GM18498 (cell line): Measurements from ENCODE around the gene PEAK3.
"Not testable (repeated sequence)": the region's sequence is repeated elsewhere in the genome, so short reads cannot be mapped to it uniquely, and the experiment has no call there.

Source experiments
- ATAC-seq: cut with Tn5 transposase; IDR thresholded peaks from one replicate; pipeline ENCODE4 v1.9.1; 2021; ENCODE audit warnings: mild to moderate bottlenecking, moderate library complexity; ENCODE audit not compliant: unreplicated experiment

PEAK3 gene

DNA sequence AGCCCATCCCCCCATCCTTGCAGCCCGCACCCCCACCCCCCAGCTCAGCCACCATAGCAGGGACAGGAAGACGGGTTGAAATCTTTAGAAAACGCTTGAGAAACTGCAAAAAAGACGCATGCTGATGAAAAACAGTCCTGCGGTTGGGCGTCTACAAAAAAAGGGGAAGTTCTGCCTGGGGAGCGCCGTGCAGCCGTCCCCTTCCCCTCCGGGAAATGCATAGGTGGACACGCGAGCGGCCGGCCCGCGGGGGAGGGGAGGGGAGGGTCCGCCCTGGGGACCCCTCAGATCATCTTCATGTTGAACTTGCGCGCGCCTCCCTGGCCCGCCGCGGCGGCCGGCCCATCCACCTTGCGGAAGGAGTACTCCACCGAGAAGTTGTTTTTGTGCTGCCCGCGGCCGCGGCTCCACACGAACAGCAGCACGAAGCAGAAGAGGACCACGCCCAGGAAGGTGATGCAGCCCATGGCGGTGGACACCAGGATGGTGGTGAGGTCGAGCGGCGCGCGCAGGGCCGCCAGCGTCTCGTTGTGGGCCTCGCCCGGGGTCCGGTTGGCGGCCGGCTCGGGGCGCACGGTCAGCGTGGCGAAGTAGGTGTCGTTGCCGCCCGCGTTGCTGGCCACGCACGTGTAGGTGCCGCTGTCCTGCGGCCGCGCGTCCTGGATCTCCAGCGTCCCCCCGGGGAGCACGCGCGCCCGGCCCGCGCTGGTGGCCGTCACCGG, 7.9 kb upstream of the PEAK3 start:
- peak; percentile 39 for ATAC-seq

DNA sequence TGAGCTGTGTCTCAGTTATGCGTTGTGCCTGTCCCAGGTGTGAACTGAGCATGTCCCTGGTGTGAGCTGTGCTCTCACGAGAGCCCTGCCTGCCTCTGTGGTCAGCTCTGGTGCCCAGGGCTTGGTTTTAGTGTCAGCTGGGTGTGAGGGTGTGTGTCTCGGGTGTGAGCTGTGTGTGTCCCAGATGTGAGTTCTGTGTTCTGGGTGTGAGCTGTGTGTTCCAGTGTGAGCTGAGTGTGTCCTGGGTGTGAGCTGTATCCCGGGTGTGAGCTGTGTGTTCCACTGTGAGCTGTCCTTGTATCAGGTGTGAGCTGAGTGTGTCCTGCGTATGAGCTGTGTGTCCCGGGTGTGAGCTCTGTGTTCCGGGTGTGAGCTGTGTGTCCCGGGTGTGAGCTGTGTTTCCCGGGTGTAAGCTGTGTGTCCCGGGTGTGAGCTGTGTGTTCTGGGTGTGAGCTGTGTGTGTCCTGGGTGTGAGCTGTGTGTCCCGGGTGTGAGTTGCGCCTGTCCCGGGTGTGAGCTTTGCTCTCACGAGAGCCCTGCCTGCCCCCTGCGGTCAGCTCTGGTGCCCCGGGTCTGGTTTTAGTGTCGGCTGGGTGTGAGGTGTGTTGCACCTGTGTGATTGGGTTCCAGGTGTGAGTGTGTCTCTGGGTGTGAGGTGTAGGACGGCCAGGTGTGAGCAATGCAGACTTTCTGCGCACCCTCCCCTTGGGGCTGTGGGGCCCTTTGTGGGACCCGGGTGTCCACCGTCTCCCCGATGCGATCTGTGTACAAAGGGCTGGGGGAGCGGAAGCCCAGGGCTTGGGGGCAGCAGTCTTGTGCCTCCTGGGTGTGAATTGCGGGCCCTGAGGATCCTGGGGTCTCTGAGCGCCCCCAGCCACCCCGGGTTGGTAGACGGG, 7.1 kb upstream of the PEAK3 start:
- ATAC-seq, result peak; percentile 16

DNA sequence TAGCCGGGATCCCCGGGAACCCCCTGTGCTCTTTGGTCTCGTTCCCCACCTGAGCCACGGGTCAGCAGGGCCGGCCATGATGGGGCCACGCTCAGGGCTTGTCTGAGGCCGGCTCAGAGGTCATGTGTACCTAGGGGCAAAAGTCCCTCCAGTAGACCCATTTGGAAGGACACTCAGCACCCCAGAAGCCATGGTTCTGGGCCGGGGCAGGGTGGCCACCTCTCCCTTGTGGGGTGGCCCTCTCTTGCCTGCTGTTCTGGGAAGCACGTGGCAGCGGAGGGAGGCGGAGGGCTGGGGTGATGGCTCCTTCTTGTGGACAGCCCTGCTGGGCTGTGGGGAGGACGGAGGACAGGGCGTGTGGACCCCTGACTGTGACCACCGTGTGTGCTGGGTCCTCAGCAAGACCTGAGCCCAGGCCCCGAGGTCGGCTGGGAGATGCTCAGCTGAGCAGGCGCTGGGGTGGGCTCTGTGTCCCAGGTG, 6.4 kb upstream of the PEAK3 start:
- no peak for ATAC-seq

DNA sequence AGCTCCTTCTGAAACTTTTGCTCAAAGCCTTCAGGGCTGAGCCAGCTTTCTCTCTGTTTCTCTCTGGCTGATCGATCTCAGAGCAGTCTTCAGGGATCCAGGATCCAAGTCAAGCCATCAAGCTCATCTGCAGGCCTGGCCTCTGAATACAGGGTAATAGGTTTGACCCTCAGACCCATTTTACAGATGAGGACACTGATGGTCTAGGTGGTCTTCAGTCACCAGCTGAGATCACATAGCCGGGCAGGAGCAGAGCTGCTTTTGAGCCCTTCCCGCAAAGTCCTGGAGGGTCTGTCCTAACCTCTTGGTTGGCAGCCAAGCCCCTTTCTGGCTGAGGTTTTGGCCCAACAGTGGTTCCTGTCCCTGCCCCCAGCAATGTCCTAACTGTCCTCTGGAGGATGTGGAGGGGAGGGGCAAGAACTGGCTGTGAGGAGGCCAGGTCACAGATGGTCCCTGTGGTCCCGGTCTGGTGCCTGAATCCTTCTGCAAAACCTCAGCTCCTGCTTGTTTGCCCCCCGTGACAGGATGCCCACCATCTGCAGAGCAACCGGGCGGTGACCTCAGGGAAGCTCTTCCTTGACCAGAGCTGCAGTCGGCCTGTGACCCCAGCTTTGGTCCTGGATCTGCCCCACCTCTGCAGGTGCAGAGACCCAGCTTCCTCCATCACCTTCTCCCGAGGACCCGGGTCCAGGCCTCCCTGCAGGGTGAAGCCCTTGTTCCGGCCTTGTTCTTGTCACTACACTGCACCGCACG, 5.8 kb upstream of the PEAK3 start:
- no peak for ATAC-seq

DNA sequence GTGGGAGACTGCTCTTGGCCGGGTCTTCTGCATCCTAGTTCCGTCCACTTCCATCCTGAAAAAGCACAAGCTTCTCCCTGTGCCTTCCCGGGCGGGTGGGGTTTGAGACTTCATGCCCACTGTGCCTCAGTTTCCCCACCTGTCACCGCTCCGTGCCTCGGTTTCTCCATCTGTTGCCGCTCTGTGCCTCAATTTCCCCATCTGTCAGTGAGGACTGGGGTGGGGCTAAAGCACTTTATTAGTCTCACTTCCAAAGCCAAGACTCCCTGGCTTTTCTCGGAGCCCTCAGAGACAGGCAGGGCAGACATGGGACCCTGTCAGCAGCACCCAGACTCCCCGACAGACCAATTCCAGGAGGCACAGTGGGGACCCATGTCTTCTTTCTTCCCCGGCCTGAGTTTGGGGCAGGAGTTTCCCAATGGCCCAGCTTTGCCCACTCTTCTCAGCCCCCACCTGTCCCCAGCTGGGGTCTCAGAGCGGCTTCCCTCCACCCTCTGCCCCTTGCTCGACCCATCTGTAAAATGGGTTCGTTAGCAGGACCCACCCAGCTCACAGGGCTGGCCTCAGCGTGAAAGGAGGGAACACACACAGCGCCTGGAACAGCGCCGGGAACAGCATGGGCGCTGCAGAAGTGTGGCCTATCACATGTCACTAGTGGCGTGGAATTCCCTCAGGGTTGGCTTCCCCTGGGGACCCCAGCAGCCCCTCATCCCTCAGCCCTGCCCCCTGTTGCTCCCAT, 4.6 kb upstream of the PEAK3 start:
- ATAC-seq, result no peak

DNA sequence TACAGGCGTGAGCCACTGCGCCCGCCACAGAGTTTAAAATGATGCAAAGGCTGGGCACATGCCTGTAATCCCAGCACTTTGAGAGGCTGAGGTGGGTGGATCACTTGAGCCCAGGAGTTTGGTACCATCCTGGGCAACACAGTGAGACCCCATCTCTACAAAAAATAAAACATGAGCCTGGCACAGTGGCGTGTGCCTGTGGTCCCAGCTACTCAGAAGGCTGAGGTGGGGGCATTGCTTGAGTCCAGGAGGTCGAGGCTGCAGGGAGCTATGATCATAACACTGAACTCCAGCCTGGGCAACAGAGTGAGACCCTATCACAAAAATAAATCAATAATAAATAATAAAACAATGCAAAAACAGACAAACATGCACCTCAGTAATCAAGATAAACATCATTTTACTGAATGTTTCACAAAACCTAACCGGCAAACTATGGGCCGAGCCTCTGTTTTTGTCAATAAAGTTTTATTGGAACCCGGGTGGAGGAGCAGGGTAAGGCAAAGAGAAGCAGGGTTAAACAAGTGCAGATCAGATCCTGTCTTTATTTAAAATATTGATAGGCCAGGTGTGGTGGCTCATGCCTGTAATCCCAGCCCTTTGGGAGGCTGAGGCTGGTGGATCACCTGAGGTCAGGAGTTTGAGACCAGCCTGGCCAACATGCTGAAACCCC, 2.0 kb upstream of the PEAK3 start:
- no peak for ATAC-seq

DNA sequence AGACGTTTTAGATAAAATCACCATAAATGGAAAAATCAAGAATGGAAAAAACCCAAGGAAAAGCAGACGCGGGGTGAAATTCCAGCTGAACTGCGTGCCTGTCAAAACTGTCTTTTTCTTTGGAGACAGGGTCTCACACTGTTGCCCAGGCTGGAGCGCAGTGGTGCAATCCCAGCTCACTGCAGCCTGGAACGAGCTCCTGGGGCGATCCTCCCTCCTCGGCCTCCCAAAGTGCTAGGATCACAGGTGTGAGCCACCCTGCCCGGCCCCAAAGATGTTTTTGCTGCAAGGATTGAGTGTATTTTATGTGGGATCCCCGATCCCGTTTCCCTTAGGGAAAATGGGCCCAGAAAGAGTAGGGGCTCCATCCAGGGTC, 875 bp upstream of the PEAK3 start:
- no peak for ATAC-seq

DNA sequence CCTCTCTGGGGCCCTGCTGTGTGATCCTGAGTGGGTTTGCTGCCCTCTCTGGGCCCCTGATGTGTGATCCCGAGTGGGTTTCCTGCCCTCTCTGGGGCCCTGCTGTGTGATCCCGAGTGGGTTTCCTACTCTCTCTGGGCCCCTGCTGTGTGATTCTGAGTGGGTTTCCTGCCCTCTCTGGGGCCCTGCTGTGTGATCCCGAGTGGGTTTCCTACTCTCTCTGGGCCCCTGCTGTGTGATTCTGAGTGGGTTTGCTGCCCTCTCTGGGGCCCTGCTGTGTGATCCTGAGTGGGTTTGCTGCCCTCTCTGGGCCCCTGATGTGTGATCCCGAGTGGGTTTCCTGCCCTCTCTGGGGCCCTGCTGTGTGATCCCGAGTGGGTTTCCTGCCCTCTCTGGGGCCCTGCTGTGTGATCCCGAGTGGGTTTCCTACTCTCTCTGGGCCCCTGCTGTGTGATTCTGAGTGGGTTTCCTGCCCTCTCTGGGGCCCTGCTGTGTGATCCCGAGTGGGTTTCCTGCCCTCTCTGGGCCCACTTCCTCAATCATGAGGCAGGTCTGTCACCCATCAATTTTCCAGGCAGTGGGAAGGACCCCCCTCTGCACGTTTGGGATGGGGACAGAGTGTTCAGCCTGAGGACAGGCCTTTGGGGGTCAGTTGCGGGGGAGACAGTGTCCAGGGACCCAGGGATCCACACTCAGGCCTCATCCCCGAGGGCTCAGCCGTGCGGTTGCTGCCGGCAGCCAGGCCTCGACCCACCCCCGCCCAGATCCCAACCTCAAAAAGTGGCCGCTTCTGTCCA, 512 bp downstream of the PEAK3 start:
- not testable (repeated sequence) for ATAC-seq

DNA sequence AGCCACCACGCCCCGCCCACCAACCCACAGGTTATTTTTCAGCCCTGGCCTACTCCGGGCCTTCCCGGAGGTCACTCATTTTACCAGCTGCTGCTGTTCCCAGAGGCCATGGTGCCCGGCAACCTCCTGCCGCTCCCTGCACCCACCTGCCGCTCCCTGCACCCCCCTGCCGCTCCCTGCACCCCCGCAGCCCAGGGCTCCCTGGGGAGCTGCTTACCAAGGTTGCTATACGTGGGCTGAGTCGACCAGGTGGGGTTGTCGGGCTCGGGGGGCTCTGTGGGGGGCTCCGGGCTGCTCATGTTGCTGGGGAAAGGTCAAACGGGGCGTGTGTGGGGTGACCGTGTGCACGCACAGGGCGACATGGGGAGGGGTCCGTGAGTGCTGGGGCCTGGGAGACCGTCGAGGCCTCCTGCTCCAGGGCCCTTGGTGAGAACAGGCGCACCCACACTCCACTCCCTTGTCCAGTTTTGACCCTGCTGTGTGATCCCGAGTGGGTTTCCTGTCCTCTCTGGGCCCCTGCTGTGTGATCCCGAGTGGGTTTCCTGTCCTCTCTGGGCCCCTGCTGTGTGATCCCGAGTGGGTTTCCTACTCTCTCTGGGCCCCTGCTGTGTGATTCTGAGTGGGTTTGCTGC, 1.2 kb downstream of the PEAK3 start:
- ATAC-seq, result no peak

DNA sequence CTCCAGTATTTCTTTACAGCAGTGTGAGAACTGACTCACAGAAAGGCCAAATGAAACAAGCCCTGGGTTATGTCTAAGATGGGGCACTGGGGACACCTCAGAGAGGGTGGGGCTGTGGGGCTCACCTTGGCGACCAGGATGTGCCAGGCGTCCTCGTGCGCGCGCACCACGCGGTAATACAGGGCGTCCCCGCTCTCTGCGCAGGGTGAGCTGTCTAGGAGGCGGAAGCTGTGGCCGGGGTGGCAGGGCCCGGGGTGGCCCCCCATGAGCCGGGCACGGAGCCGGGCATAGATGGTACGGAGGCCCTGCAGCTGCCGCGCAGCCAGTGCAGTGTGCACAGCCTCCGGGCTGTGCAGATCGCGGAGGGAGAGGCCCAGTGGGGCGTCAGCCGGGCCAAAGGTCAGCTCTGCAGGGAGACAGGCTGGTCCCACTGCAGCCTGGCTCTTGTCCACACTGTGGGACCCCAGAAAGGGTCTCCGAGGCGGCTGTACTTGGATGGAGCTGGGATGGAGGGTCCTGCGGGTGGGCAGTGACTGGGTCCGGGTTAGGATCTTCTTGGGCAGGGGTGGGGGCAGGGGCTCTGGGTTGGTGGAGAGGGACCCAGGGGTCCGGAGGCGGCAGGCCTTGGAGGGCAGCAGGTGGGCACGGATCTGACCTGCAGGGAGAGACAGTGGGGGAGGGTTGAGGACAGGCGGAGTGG, 3.4 kb downstream of the PEAK3 start:
- ATAC-seq, result no peak

DNA sequence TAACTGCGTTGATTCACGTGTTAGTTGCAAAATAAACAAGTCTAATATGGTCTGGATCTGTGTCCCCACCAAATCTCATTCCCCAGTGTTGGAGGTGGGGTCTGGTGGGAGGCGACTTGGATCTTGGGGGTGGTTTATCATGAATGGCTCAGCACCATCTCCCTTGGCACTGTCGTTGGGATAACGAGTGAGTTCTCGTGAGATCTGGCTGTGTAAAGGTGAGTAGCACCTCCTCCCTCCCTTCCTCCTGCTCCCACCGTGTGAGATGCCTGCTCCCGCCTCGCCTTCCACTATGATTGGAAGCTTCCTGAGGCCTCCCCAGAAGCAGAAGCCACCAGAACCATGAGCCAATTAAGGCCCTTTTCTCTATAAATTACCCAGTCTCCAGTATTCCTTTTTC, 4.8 kb downstream of the PEAK3 start:
- no peak for ATAC-seq

DNA sequence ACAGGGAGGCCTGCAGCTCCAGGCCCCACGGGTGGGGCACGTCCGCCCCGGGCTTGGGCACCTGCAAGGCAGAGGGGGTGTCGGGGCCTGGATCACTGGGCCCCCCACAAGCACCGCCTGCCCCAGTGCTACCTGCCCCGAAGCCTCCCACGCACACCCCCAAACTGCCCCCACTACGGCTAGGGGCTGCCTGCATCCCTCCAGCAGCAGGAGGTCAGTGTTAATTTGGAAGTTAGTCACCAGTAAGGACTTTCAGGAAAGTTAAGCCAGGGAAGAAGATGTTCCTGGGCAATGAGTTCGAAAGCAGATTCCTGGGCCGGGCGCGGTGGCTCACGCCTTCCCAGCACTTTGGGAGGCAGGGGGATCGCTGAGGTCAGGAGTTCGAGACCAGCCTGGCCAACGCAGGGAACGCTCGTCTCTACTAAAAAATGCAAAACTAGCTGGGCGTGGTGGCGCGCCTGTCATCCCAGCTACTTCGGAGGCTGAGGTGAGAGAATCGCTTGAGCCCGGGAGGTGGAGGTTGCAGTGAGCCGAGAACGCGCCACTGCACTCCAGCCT, 5.5 kb downstream of the PEAK3 start:
- ATAC-seq, result no peak

DNA sequence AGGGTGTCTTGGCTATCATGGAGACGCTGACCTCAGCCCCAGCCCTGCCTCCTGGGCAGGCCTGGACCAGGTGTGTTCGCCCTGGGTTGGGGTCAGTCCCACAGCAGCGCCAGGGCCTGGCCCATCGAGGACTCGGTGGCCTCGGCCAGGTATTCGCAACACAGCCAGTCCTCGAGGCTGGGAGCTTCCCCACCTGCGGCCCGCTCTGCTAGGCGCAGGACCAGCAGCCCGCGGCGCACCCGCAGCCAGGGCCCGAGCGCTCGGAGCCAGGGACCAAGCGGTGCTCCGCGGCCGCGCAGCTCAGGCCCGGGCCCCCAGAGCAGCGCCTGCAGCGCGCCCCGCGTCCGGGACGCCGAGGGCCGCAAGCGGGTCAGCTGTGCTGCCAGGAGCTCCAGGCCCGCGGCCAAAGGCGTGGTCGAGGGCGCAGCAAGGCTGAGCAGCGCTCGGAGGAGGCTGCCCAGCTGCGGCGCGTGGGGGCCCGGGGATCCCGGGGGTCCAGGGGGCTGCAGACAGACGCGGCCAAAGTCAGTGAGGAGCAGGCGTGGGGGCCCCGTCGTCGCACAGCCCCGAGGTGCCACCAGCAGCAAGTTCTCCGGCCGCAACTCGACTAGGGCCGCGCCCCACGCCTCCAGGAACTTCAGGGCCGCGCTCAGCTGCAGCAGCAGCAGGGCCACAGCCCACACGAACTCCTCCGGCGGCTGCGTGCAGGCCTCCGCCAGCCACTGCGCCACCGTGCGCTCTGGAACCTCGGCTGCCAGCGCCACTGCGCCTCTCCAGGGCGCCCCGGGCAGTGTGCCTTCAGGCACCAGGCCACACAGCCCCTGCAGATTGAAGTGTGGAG, 6.2 kb downstream of the PEAK3 start:
- ATAC-seq, result no peak

DNA sequence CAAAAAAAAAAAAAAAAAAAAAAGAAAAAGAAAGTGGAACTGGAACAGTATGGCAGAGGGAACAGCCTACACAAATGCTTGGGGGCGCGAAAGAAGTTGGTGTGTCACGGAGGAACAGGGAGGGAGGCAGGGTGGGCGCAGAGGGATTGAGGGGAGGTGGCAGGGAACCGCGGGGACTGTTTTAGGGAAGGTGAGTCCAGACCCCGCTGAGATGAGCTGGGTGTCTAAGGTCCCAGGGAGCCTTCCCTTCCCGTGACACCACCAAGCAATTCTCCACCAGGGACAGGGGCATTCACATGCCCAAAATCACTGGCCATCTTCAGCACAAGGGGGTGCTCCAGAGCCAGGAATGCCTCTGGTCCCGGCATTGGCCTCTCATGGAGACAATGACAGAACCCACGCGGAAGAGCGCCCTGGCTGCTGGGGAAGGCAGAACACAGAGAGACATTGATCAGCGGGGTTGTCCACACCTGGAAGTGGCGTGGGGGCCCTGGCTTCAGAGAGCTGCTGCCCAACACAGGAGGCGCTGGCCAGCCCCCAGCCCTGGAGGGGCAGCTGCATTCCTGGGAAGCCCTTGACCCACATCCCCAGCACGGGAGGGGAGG, 6.9 kb downstream of the PEAK3 start:
- no peak for ATAC-seq

DNA sequence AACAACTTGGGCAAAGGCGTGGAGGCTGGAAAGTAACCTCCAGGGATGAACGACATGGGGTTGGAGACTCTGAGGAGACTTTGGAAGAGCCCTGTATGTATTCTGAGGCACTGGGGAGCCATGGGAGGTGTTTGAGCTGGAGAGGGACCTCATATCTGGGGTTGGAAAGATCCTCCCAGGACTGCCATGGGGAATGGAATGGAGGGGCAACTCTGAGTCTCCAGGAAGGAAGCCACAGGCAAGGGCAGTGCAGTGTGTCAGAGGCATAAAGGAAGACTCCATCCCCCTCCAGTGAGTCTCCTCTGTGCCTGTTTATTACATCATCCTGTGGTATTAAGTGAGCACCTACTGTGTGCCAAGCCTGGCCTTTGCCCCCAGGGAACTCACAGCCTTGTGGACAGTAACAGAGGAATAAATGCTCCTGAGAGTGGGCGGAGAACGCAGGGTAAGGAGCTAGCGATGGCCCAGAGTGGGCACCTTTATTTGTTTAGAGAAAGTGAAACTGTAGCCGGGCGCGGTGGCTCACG, 7.7 kb downstream of the PEAK3 start:
- no peak for ATAC-seq

DNA sequence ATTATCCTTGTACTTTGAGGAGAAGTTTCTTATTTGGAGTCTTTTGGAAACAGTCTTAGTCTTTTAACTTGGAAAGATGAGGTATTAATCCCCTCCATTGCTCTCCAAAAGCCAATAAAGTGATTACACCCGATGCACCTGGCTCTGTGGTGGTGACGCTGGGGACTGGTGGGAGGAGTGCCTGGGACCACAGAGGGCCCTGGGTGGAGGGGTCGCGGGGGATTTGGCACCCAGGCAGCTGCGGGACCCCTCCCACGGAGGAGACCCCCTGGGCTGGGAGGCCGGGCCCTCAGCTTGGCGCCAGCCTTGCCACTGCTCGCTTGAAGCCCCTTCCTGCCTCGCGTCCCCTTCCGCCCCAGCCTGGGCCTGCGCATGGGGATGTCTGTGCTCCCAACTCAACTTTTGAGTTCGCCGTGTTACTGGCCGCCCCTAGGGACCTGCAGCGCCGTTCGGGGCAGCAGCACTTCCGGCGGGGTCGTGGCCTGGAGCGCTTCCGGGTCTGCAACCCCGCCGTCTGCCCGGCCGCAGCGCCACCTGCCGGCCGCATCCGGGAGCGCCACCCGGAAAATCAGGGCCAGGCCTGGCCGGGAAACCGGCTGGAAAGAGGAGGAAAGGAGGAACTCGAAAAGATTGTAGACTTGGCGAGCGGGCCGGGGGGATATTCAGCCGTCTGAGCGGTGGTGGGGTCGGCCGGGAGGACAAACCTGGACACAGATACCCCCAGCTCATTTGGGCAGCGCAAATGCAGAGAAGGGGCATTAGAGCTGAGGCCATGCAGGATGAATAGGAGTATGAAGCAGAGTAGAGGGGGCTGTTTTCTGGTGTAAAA, 8.4 kb downstream of the PEAK3 start:
- ATAC-seq, result no peak
